ENCODE measurements around the gene CCDC192.

DNA sequence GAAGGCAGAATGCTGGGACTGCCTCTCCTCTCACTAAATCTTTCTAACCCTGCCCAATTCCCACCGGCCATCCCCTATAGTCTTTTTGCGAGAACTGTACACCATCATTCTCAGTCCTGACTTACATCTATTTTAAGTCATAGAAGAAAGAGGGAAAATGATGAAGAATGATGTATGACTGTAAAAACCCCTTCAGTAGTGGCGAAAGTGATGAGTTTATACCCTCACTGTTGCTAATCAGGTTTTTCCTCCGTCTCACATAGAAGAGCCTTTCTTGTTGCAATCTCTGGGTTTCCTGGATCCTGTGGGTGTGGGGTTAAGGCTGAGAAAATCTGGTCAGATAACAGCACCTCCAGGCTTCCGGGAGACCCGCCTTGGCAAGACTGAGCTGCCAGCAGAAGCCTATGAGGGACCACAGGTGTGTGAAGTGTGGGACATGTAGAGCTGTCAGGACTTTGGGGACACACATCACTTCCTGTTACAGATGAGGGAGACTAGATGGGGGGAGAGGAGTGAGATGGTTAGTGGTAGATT is 233.3 kb downstream of the CCDC192 start:
- TF ChIP-seq, protein P1, sequence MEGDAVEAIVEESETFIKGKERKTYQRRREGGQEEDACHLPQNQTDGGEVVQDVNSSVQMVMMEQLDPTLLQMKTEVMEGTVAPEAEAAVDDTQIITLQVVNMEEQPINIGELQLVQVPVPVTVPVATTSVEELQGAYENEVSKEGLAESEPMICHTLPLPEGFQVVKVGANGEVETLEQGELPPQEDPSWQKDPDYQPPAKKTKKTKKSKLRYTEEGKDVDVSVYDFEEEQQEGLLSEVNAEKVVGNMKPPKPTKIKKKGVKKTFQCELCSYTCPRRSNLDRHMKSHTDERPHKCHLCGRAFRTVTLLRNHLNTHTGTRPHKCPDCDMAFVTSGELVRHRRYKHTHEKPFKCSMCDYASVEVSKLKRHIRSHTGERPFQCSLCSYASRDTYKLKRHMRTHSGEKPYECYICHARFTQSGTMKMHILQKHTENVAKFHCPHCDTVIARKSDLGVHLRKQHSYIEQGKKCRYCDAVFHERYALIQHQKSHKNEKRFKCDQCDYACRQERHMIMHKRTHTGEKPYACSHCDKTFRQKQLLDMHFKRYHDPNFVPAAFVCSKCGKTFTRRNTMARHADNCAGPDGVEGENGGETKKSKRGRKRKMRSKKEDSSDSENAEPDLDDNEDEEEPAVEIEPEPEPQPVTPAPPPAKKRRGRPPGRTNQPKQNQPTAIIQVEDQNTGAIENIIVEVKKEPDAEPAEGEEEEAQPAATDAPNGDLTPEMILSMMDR (conservative IDR thresholded peaks at IDR 0.05): no peak
- TF ChIP-seq ZFX (IDR thresholded peaks at IDR 0.05): no peak
